Mesenchymal stem cell (in vitro differentiated cells and primary cell): ENCODE results near the gene JAKMIP2.

Experiments used
- DNase-seq: peaks from one replicate; pipeline ENCODE4 v3.0.0-alpha.2; 2013
- H2AFZ ChIP-seq: one replicate; pipeline ENCODE4 v1.6.1; 2013; ENCODE audit warnings: low read depth, mild to moderate bottlenecking, control low read depth, inconsistent platforms, low read length, moderate library complexity
- H2AK5ac ChIP-seq: 2 replicates; pipeline ENCODE4 v1.6.1; 2013; ENCODE audit warnings: low read length, moderate library complexity, mild to moderate bottlenecking, inconsistent platforms; ENCODE audit not compliant: severe bottlenecking
- H2BK120ac ChIP-seq: one replicate; pipeline ENCODE4 v1.6.1; 2013; ENCODE audit warnings: low read depth, mild to moderate bottlenecking, inconsistent platforms, low read length, moderate library complexity
- H2BK12ac ChIP-seq, 2 experiments: one replicate each; pipeline ENCODE4 v1.6.1; 2013; ENCODE audit warnings: inconsistent platforms in 2 of 2, low read length in 2 of 2, mild to moderate bottlenecking in 2 of 2, moderate library complexity in 2 of 2, control low read depth in 1 of 2
- H2BK15ac ChIP-seq: one replicate; pipeline ENCODE4 v1.6.1; 2013; ENCODE audit warnings: mild to moderate bottlenecking, low read depth, inconsistent platforms; ENCODE audit not compliant: poor library complexity, severe bottlenecking
- H2BK5ac ChIP-seq: 2 replicates; pipeline ENCODE4 v1.6.1; 2013; ENCODE audit warnings: low read depth, mild to moderate bottlenecking, low read length, control low read depth, inconsistent platforms; ENCODE audit not compliant: poor library complexity, severe bottlenecking
- H3K14ac ChIP-seq, 2 experiments: one replicate each; pipeline ENCODE4 v1.6.1; 2013; ENCODE audit warnings: inconsistent platforms in 2 of 2, low read length in 2 of 2, control low read depth in 1 of 2, mild to moderate bottlenecking in 1 of 2, moderate library complexity in 1 of 2
- H3K18ac ChIP-seq, 2 experiments: one replicate each; pipeline ENCODE4 v1.6.1; 2013; ENCODE audit warnings: inconsistent platforms in 2 of 2, low read length in 2 of 2, control low read depth in 1 of 2, low read depth in 1 of 2, mild to moderate bottlenecking in 1 of 2
- H3K23ac ChIP-seq, 2 experiments: one replicate each; pipeline ENCODE4 v1.6.1; 2013; ENCODE audit warnings: inconsistent platforms in 2 of 2, low read length in 2 of 2, mild to moderate bottlenecking in 2 of 2, moderate library complexity in 2 of 2, control low read depth in 1 of 2
- H3K27ac ChIP-seq: 2 replicates; pipeline ENCODE4 v1.5.1; 2013; ENCODE audit warnings: mild to moderate bottlenecking, moderate library complexity, low read length, control low read depth, inconsistent platforms; ENCODE audit not compliant: poor library complexity, severe bottlenecking
- H3K27me3 ChIP-seq, 2 experiments: 2 replicates each; pipeline versions ENCODE4 v1.6.1 to v1.7.0; 2013; ENCODE audit warnings: low read length in 2 of 2, mild to moderate bottlenecking in 2 of 2, moderate library complexity in 2 of 2, control low read depth in 1 of 2, inconsistent platforms in 1 of 2; ENCODE audit not compliant: control insufficient read depth in 1 of 2, insufficient read depth in 1 of 2
- H3K36me3 ChIP-seq, 2 experiments: 2 replicates each; pipeline versions ENCODE4 v1.6.1 to v1.7.0; 2013; ENCODE audit warnings: low read length in 2 of 2, control low read depth in 1 of 2, inconsistent platforms in 1 of 2, low read depth in 1 of 2, mild to moderate bottlenecking in 1 of 2; ENCODE audit not compliant: insufficient read depth in 2 of 2, control insufficient read depth in 1 of 2
- H3K4ac ChIP-seq, 2 experiments: one replicate each; pipeline ENCODE4 v1.6.1; 2013; ENCODE audit warnings: inconsistent platforms in 2 of 2, low read length in 2 of 2, mild to moderate bottlenecking in 2 of 2, moderate library complexity in 2 of 2, control low read depth in 1 of 2, low read depth in 1 of 2
- H3K4me1 ChIP-seq: 2 replicates; pipeline ENCODE4 v1.6.1; 2013; ENCODE audit warnings: low read depth, low read length, control low read depth; ENCODE audit not compliant: control insufficient read depth, insufficient read depth
- H3K4me2 ChIP-seq: 2 replicates; pipeline ENCODE4 v1.6.1; 2013; ENCODE audit warnings: low read length, mild to moderate bottlenecking, inconsistent platforms; ENCODE audit not compliant: poor library complexity, severe bottlenecking
- H3K4me3 ChIP-seq, 2 experiments: 2 replicates each; pipeline versions ENCODE4 v1.5.1 to v1.7.0; 2013; ENCODE audit warnings: low read length in 2 of 2, mild to moderate bottlenecking in 2 of 2, control low read depth in 1 of 2, low read depth in 1 of 2; ENCODE audit not compliant: insufficient read depth in 1 of 2
- H3K79me1 ChIP-seq: replicated peaks from 2 replicates; pipeline ENCODE4 v1.6.1; 2013; ENCODE audit warnings: mild to moderate bottlenecking, control low read depth, low read length, inconsistent platforms; ENCODE audit not compliant: poor library complexity, severe bottlenecking
- H3K9ac ChIP-seq: 2 replicates; pipeline ENCODE4 v1.7.0; 2013; ENCODE audit warnings: mild to moderate bottlenecking, low read length, moderate library complexity
- H3K9me3 ChIP-seq: 2 replicates; pipeline ENCODE4 v1.7.0; 2013; ENCODE audit warnings: mild to moderate bottlenecking, low read length; ENCODE audit not compliant: control insufficient read depth
- H4K8ac ChIP-seq: one replicate; pipeline ENCODE4 v1.6.1; 2013; ENCODE audit warnings: inconsistent platforms, mild to moderate bottlenecking, low read length, moderate library complexity
- H4K91ac ChIP-seq: one replicate; pipeline ENCODE4 v1.6.1; 2013; ENCODE audit warnings: mild to moderate bottlenecking, low read length, inconsistent platforms
- WGBS: methylation state at CpG from one replicate; pipeline ENCODE4 v1.1.7; 2013; ENCODE audit warnings: mixed read lengths; 5-methylcytosine and 5-hydroxymethylcytosine counted together

The JAKMIP2 gene

DNA sequence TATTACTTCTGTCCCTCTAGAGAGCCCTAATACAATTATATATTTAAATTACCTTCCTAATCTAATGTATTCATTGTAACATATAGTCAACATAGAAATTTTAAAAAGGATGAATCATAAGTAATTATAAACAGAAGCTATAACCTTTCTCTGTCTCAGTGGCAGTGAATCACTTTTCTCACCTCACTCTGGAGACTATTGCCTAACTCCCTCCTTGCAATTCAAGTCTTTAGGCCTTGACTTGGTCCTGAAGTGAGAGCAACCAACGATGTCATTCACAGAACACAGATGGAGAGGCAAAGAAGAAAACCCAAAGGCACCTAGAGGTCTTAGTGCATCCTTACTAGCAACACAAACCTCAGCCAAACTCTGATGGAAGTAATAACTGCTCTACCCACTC lies 139.4 kb downstream of the JAKMIP2 start:
- H4K91ac ChIP-seq, result no peak overlapping the region
- WGBS, result 91% methylated on average over 1 of the region's 1 CpG
- H3K9me3 ChIP-seq, result no peaks in the 10 kb centered on the region
- H2BK15ac ChIP-seq, result no peak overlapping the region
- H2AFZ ChIP-seq, result no peak overlapping the region
- no peak overlapping the region for H3K4me3 ChIP-seq
- no peak overlapping the region for H3K23ac ChIP-seq
- no peak overlapping the region for H2BK12ac ChIP-seq
- peak; percentile 3 for DNase-seq
- H3K36me3 ChIP-seq, result no peaks in the 10 kb centered on the region
- no peak overlapping the region for H3K4ac ChIP-seq
- H3K27me3 ChIP-seq, result no peaks in the 10 kb centered on the region
- no peak overlapping the region for H2BK120ac ChIP-seq
- H2AK5ac ChIP-seq, result no peak overlapping the region
- no peak overlapping the region for H2BK5ac ChIP-seq
- no peak overlapping the region for H3K27ac ChIP-seq
- no peak overlapping the region for H4K8ac ChIP-seq
- no peak overlapping the region for H3K4me2 ChIP-seq
- no peaks in the 10 kb centered on the region for H3K79me1 ChIP-seq
- H3K18ac ChIP-seq, result no peak overlapping the region
- H3K14ac ChIP-seq, result no peak overlapping the region
- no peaks in the 10 kb centered on the region for H3K4me1 ChIP-seq
- no peak overlapping the region for H3K9ac ChIP-seq

GRCh38 chr5:147642666-147643065 lies 139.9 kb downstream of the JAKMIP2 start:
- H3K9ac ChIP-seq, result no peak overlapping the region
- H3K4me2 ChIP-seq, result no peak overlapping the region
- WGBS, result 87% methylated on average over 3 of the region's 3 CpGs
- no peak overlapping the region for H2BK12ac ChIP-seq
- H3K4ac ChIP-seq, result no peak overlapping the region
- no peak overlapping the region for H2BK5ac ChIP-seq
- H3K4me1 ChIP-seq, result no peaks in the 10 kb centered on the region
- H3K36me3 ChIP-seq, result no peaks in the 10 kb centered on the region
- no peaks in the 10 kb centered on the region for H3K9me3 ChIP-seq
- H4K91ac ChIP-seq, result no peak overlapping the region
- no peak overlapping the region for H4K8ac ChIP-seq
- H3K23ac ChIP-seq, result no peak overlapping the region
- H3K27me3 ChIP-seq, result no peaks in the 10 kb centered on the region
- H2BK120ac ChIP-seq, result no peak overlapping the region
- H2AFZ ChIP-seq, result no peak overlapping the region
- H3K4me3 ChIP-seq, result no peak overlapping the region
- H3K18ac ChIP-seq, result no peak overlapping the region
- H3K14ac ChIP-seq, result no peak overlapping the region
- no peak overlapping the region for H3K27ac ChIP-seq
- no peak overlapping the region for H2AK5ac ChIP-seq
- no peak for DNase-seq
- no peak overlapping the region for H2BK15ac ChIP-seq
- no peaks in the 10 kb centered on the region for H3K79me1 ChIP-seq

DNA sequence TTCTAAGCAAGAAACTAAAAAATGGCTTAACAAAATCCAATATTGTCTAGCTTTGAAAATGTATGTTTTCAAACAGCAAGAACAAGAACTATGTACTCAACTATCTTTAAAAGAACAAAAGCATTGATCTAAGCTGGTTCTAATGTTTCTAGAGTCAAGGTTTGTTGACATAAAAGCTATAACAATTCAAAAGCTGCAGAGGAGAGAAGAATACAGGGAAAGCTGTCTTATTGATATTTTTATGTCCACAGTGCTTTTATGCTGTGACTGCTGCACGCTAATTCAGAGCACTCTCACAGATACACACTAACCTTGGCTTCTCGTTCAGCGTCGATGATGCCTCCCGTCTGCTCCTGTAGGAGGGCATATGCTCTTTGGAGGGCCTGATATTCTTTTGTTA lies 143.2 kb downstream of the JAKMIP2 start:
- H3K4me3 ChIP-seq, result no peak overlapping the region
- H2BK120ac ChIP-seq, result no peak overlapping the region
- H3K4ac ChIP-seq, result no peak overlapping the region
- H3K9me3 ChIP-seq, result no peaks in the 10 kb centered on the region
- no peak overlapping the region for H3K18ac ChIP-seq
- no peak overlapping the region for H2AFZ ChIP-seq
- no peak overlapping the region for H3K9ac ChIP-seq
- no peak overlapping the region for H3K23ac ChIP-seq
- H3K4me1 ChIP-seq, result no peaks in the 10 kb centered on the region
- no peaks in the 10 kb centered on the region for H3K79me1 ChIP-seq
- no peak overlapping the region for H4K91ac ChIP-seq
- no peak overlapping the region for H2BK15ac ChIP-seq
- 100% methylated on average over 2 of the region's 5 CpGs for WGBS
- H3K36me3 ChIP-seq, result no peaks in the 10 kb centered on the region
- no peak overlapping the region for H4K8ac ChIP-seq
- no peak overlapping the region for H3K4me2 ChIP-seq
- no peak overlapping the region for H2AK5ac ChIP-seq
- H3K14ac ChIP-seq, result no peak overlapping the region
- H3K27ac ChIP-seq, result no peak overlapping the region
- no peak overlapping the region for H2BK5ac ChIP-seq
- H3K27me3 ChIP-seq, result no peaks in the 10 kb centered on the region
- DNase-seq, result no peak
- no peak overlapping the region for H2BK12ac ChIP-seq

DNA sequence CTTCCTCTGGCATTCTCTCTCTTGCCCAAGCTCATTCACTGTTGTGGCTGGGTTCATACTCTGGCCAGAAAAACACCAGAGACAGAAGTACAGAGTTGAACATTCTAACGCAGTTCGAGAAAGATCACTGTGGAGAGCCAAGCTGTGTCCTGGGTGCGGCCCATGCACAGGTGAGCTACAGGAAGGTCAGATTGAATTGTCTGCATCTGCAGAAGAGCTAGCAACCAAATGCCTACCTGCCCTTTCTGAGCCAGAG lies 145.9 kb downstream of the JAKMIP2 start:
- H2BK5ac ChIP-seq, result no peak overlapping the region
- H3K23ac ChIP-seq, result no peak overlapping the region
- H3K9ac ChIP-seq, result no peak overlapping the region
- H3K4me2 ChIP-seq, result no peak overlapping the region
- WGBS, result 98% methylated on average over 3 of the region's 3 CpGs
- DNase-seq, result no peak
- no peak overlapping the region for H3K27ac ChIP-seq
- H2AK5ac ChIP-seq, result no peak overlapping the region
- H3K4me1 ChIP-seq, result no peaks in the 10 kb centered on the region
- no peak overlapping the region for H2BK12ac ChIP-seq
- no peaks in the 10 kb centered on the region for H3K36me3 ChIP-seq
- no peak overlapping the region for H3K4ac ChIP-seq
- H2BK15ac ChIP-seq, result no peak overlapping the region
- no peak overlapping the region for H2BK120ac ChIP-seq
- H4K8ac ChIP-seq, result no peak overlapping the region
- no peaks in the 10 kb centered on the region for H3K27me3 ChIP-seq
- H3K9me3 ChIP-seq, result no peaks in the 10 kb centered on the region
- H2AFZ ChIP-seq, result no peak overlapping the region
- H3K4me3 ChIP-seq, result no peak overlapping the region
- H3K79me1 ChIP-seq, result no peaks in the 10 kb centered on the region
- no peak overlapping the region for H3K18ac ChIP-seq
- H4K91ac ChIP-seq, result no peak overlapping the region
- no peak overlapping the region for H3K14ac ChIP-seq
